HepG2 (cell line): ENCODE measurements around the gene FLVCR1. TPM values are rescaled to one million over a fixed set of nuclear protein-coding genes. Genes with fewer than 3 reads are reported as not detected.

Source experiments
- ELF3 ChIP-seq: IDR thresholded peaks from 2 replicates; pipeline ENCODE4 v1.6.1; 2016; ENCODE audit warnings: missing genetic modification reagents, missing compliant biosample characterization
- FOXA1 ChIP-seq, 2 experiments: fragments of 450-650 bp in 1 of 2; sonication (generic) in 1 of 2; formaldehyde crosslinking in 1 of 2; IDR thresholded peaks; 2 replicates each; pipeline versions ENCODE4 v1.4.0 to v1.6.1; 2016 to 2020; ENCODE audit warnings: missing genetic modification reagents in 1 of 2
- FOXK1 ChIP-seq: sonication (generic); formaldehyde crosslinking; IDR thresholded peaks from 2 replicates; pipeline ENCODE4 v1.4.0; 2020; ENCODE audit warnings: low read depth, missing genetic modification reagents, borderline replicate concordance
- NCOA2 ChIP-seq: sonication (generic); formaldehyde crosslinking; IDR thresholded peaks from 2 replicates; pipeline ENCODE4 v1.8.0; 2022; ENCODE audit warnings: inconsistent platforms
- NONO ChIP-seq, 2 experiments: fragments of 450-650 bp in 1 of 2; sonication (generic) in 1 of 2; formaldehyde crosslinking in 1 of 2; IDR thresholded peaks in 1 of 2; conservative IDR thresholded peaks in 1 of 2; 2 replicates each; pipeline versions ENCODE4 v1.6.1 to v1.8.0; 2017 to 2022; ENCODE audit warnings: mild to moderate bottlenecking in 1 of 2, missing genetic modification reagents in 1 of 2, moderate library complexity in 1 of 2
- NR2C2 ChIP-seq: sonication (generic); formaldehyde crosslinking; IDR thresholded peaks from 2 replicates; pipeline ENCODE4 v1.4.0; 2020; ENCODE audit warnings: missing genetic modification reagents, mild to moderate bottlenecking, moderate library complexity, borderline replicate concordance
- SALL1 ChIP-seq: sonication (generic); formaldehyde crosslinking; IDR thresholded peaks from 2 replicates; pipeline ENCODE4 v1.8.0; 2022; ENCODE audit warnings: mild to moderate bottlenecking, missing genetic modification reagents
- SOX6 ChIP-seq, 2 experiments: fragments of 450-650 bp in 1 of 2; sonication (generic) in 1 of 2; formaldehyde crosslinking in 1 of 2; IDR thresholded peaks; 2 replicates each; pipeline versions ENCODE4 v1.4.0 to v1.6.1; 2017 to 2020; ENCODE audit warnings: antibody characterized with exemption in 1 of 2, mild to moderate bottlenecking in 1 of 2, missing genetic modification reagents in 1 of 2
- SP5 ChIP-seq: IDR thresholded peaks from 2 replicates; pipeline ENCODE4 v1.6.1; 2016; ENCODE audit warnings: low read depth, borderline replicate concordance
- TEAD3 ChIP-seq: optimal IDR thresholded peaks from 2 replicates; pipeline ENCODE3; 2016; ENCODE audit warnings: borderline replicate concordance
- ZFP62 ChIP-seq: sonication (generic); formaldehyde crosslinking; IDR thresholded peaks from 2 replicates; pipeline ENCODE4 v1.4.0; 2020; ENCODE audit warnings: missing genetic modification reagents
- ZMYM2 ChIP-seq: sonication (generic); formaldehyde crosslinking; IDR thresholded peaks from 2 replicates; pipeline ENCODE4 v1.8.0; 2022; ENCODE audit warnings: mild to moderate bottlenecking, missing genetic modification reagents
- ZNF589 ChIP-seq: sonication (generic); formaldehyde crosslinking; conservative IDR thresholded peaks from 2 replicates; pipeline ENCODE4 v1.8.0; 2022; ENCODE audit warnings: mild to moderate bottlenecking, moderate library complexity, missing genetic modification reagents
- ZNF83 ChIP-seq: sonication (generic); formaldehyde crosslinking; IDR thresholded peaks from 2 replicates; pipeline ENCODE4 v1.4.0; 2020; ENCODE audit warnings: missing genetic modification reagents, mild to moderate bottlenecking, borderline replicate concordance
- polyA plus RNA-seq, 8 experiments: library from polyadenylated mRNA; depleted of rRNA in 3 of 8; stranded (reverse) in 7 of 8; unstranded in 1 of 8; fragments of >200 nt; fragmentation: Illumina TruSeq in 4 of 8; extraction: Trizol in 4 of 8; gene quantifications; 2 replicates each; pipeline versions ENCODE4 v1.2.1 to v1.2.3, GENCODE V29; 2011 to 2016; ENCODE audit warnings: low read depth in 4 of 8, missing spikeins in 1 of 8, mixed read lengths in 1 of 8; ENCODE audit not compliant: insufficient read depth in 1 of 8
- total RNA-seq, 5 experiments: library from RNA; depleted of rRNA; stranded (reverse); fragments of >200 nt; fragmentation: Illumina TruSeq; extraction: Trizol; gene quantifications; 2 replicates each; pipeline ENCODE4 v1.2.3, GENCODE V29; 2016; ENCODE audit warnings: low read depth in 1 of 5
- TF ChIP-seq, protein P1 (sequence below): sonication (generic); formaldehyde crosslinking; IDR thresholded peaks from 2 replicates; pipeline ENCODE4 v1.4.0; 2020; ENCODE audit warnings: missing genetic modification reagents
- TF ChIP-seq, protein P2 (sequence below): sonication (generic); formaldehyde crosslinking; IDR thresholded peaks from 2 replicates; pipeline ENCODE4 v1.8.1; 2023; ENCODE audit warnings: missing genetic modification reagents, mild to moderate bottlenecking, borderline replicate concordance
- TF ChIP-seq, protein P3 (sequence below): IDR thresholded peaks from 2 replicates; pipeline ENCODE4 v1.6.1; 2016; ENCODE audit warnings: low read depth
- TF ChIP-seq, protein P4 (sequence below): IDR thresholded peaks from 2 replicates; pipeline ENCODE4 v1.6.1; 2016; ENCODE audit warnings: mild to moderate bottlenecking
- TF ChIP-seq, protein P5 (sequence below), 2 experiments: fragments of 450-650 bp in 1 of 2; sonication (generic) in 1 of 2; formaldehyde crosslinking; IDR thresholded peaks; 2 replicates each; pipeline versions ENCODE4 v1.5.0 to v1.8.0; 2020 to 2022; ENCODE audit warnings: mild to moderate bottlenecking in 1 of 2, missing genetic modification reagents in 1 of 2

The FLVCR1 gene
- total and polyA plus RNA-seq, 2 of the 13 experiments (the other 11 are each of a cell fraction or from before 2014, with no cell fraction given), result 14.8 to 39.8 TPM

DNA sequence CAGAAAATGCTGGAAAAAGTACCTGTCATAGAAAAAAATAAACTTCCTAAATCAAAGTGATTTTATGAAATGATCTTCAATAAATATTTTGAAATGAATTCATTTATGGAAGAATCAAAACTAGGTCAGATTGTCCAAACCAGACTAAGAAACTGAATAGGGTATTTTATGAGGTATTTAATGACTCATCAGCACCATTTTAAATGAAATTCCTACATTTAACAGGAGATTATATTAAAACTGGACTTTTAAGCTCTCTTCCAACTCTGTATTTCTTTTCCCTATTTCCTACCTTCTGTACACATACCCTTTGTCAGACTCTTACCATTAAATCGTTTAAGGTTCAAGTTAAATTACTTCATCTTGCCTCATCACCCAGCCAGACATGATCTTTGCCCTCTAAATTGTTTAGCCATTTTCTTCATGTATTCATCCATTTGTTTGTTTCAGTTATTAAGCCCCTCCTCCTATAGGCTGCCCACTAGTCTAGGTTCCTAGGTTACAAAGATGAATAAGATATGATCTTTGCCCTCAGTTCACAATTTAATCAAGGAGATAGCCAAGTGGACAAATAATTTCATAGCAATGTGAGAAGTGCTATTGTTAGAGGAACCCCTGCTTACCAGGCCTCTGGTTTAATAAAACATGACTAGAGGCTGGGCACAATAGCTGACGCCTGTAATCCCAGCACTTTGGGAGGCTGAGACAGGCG, 41.4 kb upstream of the FLVCR1 start (continued):
- TF ChIP-seq, protein P1, sequence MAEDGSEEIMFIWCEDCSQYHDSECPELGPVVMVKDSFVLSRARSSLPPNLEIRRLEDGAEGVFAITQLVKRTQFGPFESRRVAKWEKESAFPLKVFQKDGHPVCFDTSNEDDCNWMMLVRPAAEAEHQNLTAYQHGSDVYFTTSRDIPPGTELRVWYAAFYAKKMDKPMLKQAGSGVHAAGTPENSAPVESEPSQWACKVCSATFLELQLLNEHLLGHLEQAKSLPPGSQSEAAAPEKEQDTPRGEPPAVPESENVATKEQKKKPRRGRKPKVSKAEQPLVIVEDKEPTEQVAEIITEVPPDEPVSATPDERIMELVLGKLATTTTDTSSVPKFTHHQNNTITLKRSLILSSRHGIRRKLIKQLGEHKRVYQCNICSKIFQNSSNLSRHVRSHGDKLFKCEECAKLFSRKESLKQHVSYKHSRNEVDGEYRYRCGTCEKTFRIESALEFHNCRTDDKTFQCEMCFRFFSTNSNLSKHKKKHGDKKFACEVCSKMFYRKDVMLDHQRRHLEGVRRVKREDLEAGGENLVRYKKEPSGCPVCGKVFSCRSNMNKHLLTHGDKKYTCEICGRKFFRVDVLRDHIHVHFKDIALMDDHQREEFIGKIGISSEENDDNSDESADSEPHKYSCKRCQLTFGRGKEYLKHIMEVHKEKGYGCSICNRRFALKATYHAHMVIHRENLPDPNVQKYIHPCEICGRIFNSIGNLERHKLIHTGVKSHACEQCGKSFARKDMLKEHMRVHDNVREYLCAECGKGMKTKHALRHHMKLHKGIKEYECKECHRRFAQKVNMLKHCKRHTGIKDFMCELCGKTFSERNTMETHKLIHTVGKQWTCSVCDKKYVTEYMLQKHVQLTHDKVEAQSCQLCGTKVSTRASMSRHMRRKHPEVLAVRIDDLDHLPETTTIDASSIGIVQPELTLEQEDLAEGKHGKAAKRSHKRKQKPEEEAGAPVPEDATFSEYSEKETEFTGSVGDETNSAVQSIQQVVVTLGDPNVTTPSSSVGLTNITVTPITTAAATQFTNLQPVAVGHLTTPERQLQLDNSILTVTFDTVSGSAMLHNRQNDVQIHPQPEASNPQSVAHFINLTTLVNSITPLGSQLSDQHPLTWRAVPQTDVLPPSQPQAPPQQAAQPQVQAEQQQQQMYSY (CRISPR knock-in tag), result no peak
- peak; percentile 55; the same call in 1 of the 2 replicates for TF ChIP-seq FOXK1 (CRISPR knock-in tag)
- TF ChIP-seq SP5 (CRISPR knock-in tag), result peak; percentile 49; the same call in 1 of the 2 replicates
- TF ChIP-seq, protein P2, sequence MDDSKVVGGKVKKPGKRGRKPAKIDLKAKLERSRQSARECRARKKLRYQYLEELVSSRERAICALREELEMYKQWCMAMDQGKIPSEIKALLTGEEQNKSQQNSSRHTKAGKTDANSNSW (CRISPR knock-in tag), result no peak
- TF ChIP-seq TEAD3 (CRISPR knock-in tag), result peak; percentile 42
- TF ChIP-seq SOX6 (IDR thresholded peaks at IDR 0.05), result no peak
- TF ChIP-seq SOX6 (CRISPR knock-in tag; IDR thresholded peaks at IDR 0.05), result peak; percentile 93
- TF ChIP-seq, protein P3, sequence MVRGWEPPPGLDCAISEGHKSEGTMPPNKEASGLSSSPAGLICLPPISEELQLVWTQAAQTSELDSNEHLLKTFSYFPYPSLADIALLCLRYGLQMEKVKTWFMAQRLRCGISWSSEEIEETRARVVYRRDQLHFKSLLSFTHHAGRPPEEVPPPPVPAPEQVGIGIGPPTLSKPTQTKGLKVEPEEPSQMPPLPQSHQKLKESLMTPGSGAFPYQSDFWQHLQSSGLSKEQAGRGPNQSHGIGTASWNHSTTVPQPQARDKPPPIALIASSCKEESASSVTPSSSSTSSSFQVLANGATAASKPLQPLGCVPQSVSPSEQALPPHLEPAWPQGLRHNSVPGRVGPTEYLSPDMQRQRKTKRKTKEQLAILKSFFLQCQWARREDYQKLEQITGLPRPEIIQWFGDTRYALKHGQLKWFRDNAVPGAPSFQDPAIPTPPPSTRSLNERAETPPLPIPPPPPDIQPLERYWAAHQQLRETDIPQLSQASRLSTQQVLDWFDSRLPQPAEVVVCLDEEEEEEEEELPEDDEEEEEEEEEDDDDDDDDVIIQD (CRISPR knock-in tag), result peak; percentile 95; the same call in 1 of the 2 replicates
- no peak for TF ChIP-seq ZFP62 (CRISPR knock-in tag)
- peak; percentile 42; the same call in 1 of the 2 replicates for TF ChIP-seq ELF3 (CRISPR knock-in tag)
- TF ChIP-seq FOXA1 (IDR thresholded peaks at IDR 0.05), result no peak
- TF ChIP-seq FOXA1 (CRISPR knock-in tag; IDR thresholded peaks at IDR 0.05), result 0 out of 2 replicates have a peak, but pooled peaks have one; percentile 23
- TF ChIP-seq ZMYM2 (CRISPR knock-in tag), result peak; percentile 37; the same call in 1 of the 2 replicates
- TF ChIP-seq NONO (IDR thresholded peaks at IDR 0.05), result no peak
- TF ChIP-seq NONO (CRISPR knock-in tag; conservative IDR thresholded peaks at IDR 0.05), result 0 out of 2 replicates have a peak, but pooled peaks have one; percentile 38
- no peak for TF ChIP-seq ZNF83 (CRISPR knock-in tag)
- TF ChIP-seq, protein P4, sequence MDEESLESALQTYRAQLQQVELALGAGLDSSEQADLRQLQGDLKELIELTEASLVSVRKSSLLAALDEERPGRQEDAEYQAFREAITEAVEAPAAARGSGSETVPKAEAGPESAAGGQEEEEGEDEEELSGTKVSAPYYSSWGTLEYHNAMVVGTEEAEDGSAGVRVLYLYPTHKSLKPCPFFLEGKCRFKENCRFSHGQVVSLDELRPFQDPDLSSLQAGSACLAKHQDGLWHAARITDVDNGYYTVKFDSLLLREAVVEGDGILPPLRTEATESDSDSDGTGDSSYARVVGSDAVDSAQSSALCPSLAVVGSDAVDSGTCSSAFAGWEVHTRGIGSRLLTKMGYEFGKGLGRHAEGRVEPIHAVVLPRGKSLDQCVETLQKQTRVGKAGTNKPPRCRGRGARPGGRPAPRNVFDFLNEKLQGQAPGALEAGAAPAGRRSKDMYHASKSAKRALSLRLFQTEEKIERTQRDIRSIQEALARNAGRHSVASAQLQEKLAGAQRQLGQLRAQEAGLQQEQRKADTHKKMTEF (CRISPR knock-in tag), result peak; percentile 58; the same call in 1 of the 2 replicates
- TF ChIP-seq, protein P5, sequence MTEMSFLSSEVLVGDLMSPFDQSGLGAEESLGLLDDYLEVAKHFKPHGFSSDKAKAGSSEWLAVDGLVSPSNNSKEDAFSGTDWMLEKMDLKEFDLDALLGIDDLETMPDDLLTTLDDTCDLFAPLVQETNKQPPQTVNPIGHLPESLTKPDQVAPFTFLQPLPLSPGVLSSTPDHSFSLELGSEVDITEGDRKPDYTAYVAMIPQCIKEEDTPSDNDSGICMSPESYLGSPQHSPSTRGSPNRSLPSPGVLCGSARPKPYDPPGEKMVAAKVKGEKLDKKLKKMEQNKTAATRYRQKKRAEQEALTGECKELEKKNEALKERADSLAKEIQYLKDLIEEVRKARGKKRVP (CRISPR knock-in tag; IDR thresholded peaks at IDR 0.05), result peak in 1 of 2 experiments; percentile 79; a peak in 2 of 4 replicates
- no peak for TF ChIP-seq ZNF589
- TF ChIP-seq SALL1 (CRISPR knock-in tag), result peak; percentile 60; the same call in 1 of the 2 replicates
- TF ChIP-seq NCOA2 (CRISPR knock-in tag), result peak; percentile 74
- TF ChIP-seq NR2C2 (CRISPR knock-in tag), result peak; percentile 53; the same call in 1 of the 2 replicates
